Tibial artery (tissue), 4 donors: ENCODE results near the gene ITIH3.

Source experiments
- DNase-seq, 2 donors: peaks; one replicate each; pipeline ENCODE4 v3.0.0-alpha.2; 2019
- H3K27ac ChIP-seq, 2 donors: fragments of 200-600 bp; sonication (generic) in 1 of 2; 1 replicate in 1 of 2; 2 replicates in 1 of 2; pipeline ENCODE4 v1.5.1; 2018 to 2019; ENCODE audit warnings: mild to moderate bottlenecking in 1 of 2
- H3K27me3 ChIP-seq, 2 donors: fragments of 200-600 bp; sonication (generic) in 1 of 2; one replicate each; pipeline versions ENCODE4 v1.5.1 to v1.6.0; 2016 to 2019
- H3K36me3 ChIP-seq, 3 donors: fragments of 200-600 bp; sonication (generic) in 2 of 3; one replicate each; pipeline ENCODE4 v1.5.1; 2016 to 2019; ENCODE audit warnings: mild to moderate bottlenecking in 2 of 3
- H3K4me1 ChIP-seq, 4 donors: fragments of 200-600 bp; sonication (generic) in 2 of 4; 1 replicate in 3 of 4; 2 replicates in 1 of 4; pipeline ENCODE4 v1.5.1; 2016 to 2019
- H3K4me3 ChIP-seq, 2 donors: fragments of 200-600 bp; sonication (generic) in 1 of 2; 1 replicate in 1 of 2; 2 replicates in 1 of 2; pipeline ENCODE4 v1.5.1; 2018 to 2019; ENCODE audit warnings: mild to moderate bottlenecking in 2 of 2
- H3K9me3 ChIP-seq, 3 donors: fragments of 200-600 bp; sonication (generic) in 1 of 3; one replicate each; pipeline ENCODE4 v1.5.1; 2016 to 2019
- CTCF ChIP-seq, 2 experiments: fragments of 200-600 bp in 1 of 2; fragments of 450-650 bp in 1 of 2; IDR thresholded peaks; one replicate each; pipeline ENCODE4 v1.5.1; 2017 to 2019; ENCODE audit warnings: antibody characterized with exemption in 2 of 2, mild to moderate bottlenecking in 1 of 2, moderate library complexity in 1 of 2
- intact Hi-C: fragments of 100-400 bp; cut with DNase I; formaldehyde crosslinking; loops from one replicate; pipeline ENCODE4 v1.15.0; 2023; ENCODE audit warnings: low total_unique reads

The ITIH3 gene

GRCh38 chr3:52856666-52857065 is 62.1 kb downstream of the ITIH3 start:
- no peak for DNase-seq
- H3K4me3 ChIP-seq: no peak overlapping the region
- H3K27ac ChIP-seq: no peak overlapping the region
- no peaks in the 10 kb centered on the region for H3K9me3 ChIP-seq
- intact Hi-C loops: loop anchor here (10.0 kb wide), 1 partner anchor 218 kb away; no protein-coding TSS in a partner anchor
- no peaks in the 10 kb centered on the region for H3K4me1 ChIP-seq
- H3K36me3 ChIP-seq: peaks cover 16 to 53% (median 27%) of the 10 kb centered on the region in 3 donors
- H3K27me3 ChIP-seq: no peaks in the 10 kb centered on the region
- no peak for TF ChIP-seq CTCF (IDR thresholded peaks at IDR 0.05)

DNA sequence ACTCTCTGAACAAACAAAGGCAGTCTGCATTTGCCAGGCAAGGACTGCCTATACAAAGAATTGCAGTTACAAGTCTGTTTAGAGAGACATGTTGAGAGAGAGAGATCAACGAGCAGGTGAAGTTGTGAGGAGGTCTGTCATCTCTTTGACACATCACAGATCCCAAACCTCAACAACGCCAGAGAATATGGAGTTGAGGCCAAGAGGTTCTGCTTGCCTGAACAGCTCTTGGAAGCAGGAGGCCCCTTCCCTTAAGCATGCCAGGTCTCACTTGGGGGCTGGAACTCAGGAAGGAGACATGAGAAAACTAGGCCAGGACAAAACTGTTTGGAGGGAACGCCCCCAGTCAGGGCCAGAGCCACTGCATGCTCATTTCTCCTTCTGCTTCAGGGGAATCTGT is 62.5 kb downstream of the ITIH3 start:
- peaks cover 12 to 51% (median 22%) of the 10 kb centered on the region in 3 donors for H3K36me3 ChIP-seq
- no peak for DNase-seq
- TF ChIP-seq CTCF (IDR thresholded peaks at IDR 0.05): no peak
- H3K4me3 ChIP-seq: no peak overlapping the region
- H3K27ac ChIP-seq: no peak overlapping the region
- H3K9me3 ChIP-seq: no peaks in the 10 kb centered on the region
- intact Hi-C loops: loop anchor here (10.0 kb wide), 1 partner anchor 218 kb away; no protein-coding TSS in a partner anchor
- no peaks in the 10 kb centered on the region for H3K4me1 ChIP-seq
- H3K27me3 ChIP-seq: no peaks in the 10 kb centered on the region

- Histone ChIP-seq H3K36me3 (peaks cover 9 to 44% (median 16%) of the 10 kb centered on the region in 3 donors), H3K4me1 (no peaks in the 10 kb centered on the region), H3K9me3 (no peaks in the 10 kb centered on the region), H3K27ac (no peak overlapping the region), H3K4me3 (no peak overlapping the region), H3K27me3 (no peaks in the 10 kb centered on the region)
- no peak for TF ChIP-seq CTCF (IDR thresholded peaks at IDR 0.05)
- DNase-seq: no peak
- intact Hi-C loops: loop anchor here (10.0 kb wide), 1 partner anchor 217 kb away; no protein-coding TSS in a partner anchor
These were observed 63.3 kb downstream of the ITIH3 start for GRCh38 chr3:52857864-52858263.
